GM12878 (cell line): ENCODE measurements around the gene TRABD2B. TPM values are rescaled to one million over a fixed set of nuclear protein-coding genes. Genes with fewer than 3 reads are reported as not detected.

Experiments
- ATAC-seq: fragments of 200-7000 bp; cut with Tn5 transposase; 3 replicates; pipeline ENCODE4 v1.9.1; 2020; ENCODE audit warnings: mild to moderate bottlenecking, moderate library complexity
- BruUV-seq: library from RNA; stranded (reverse); fragments of 400-500 nt; replicated peaks from 2 replicates; lab custom pipeline; 2021; lab: Mats Ljungman, UMichigan
- CTCF ChIA-PET: fragments of 300-600 bp; sonication (Branson Sonifier 250); formaldehyde crosslinking; extraction: SDS; loops from one replicate; lab custom pipeline; 2021; ENCODE audit warnings: inconsistent platforms; lab: Yijun Ruan, JAX
- POLR2A ChIA-PET: fragments of 350-600 bp; formaldehyde crosslinking; extraction: SDS; loops from one replicate; lab custom pipeline; 2021; ENCODE audit warnings: inconsistent platforms; lab: Charles Lee
- RAD21 ChIA-PET: fragments of 300-600 bp; sonication (Branson Sonifier 250); formaldehyde crosslinking; loops from one replicate; lab custom pipeline; 2023; ENCODE audit warnings: antibody characterized with exemption; ENCODE audit not compliant: unreplicated experiment; lab: Charles Lee
- SMC1A ChIA-PET: fragments of 300-600 bp; sonication (Branson Sonifier 250); formaldehyde crosslinking; loops from one replicate; lab custom pipeline; 2023; ENCODE audit not compliant: unreplicated experiment, uncharacterized antibody; lab: Charles Lee
- DNase-seq: peaks from one replicate; pipeline ENCODE4 v3.0.0-alpha.2; 2011; ENCODE audit warnings: low read depth, low spot score
- FAIRE-seq: peaks from 3 replicates; lab custom pipeline; 2011; peaks lifted over from hg19 to GRCh38; lab: Jason Lieb, UNC
- H2AFZ ChIP-seq: 2 replicates; pipeline ENCODE4 v1.6.0; 2011; ENCODE audit warnings: low read depth, low read length, control low read depth; ENCODE audit not compliant: control insufficient read depth
- H3K27ac ChIP-seq: 2 replicates; pipeline ENCODE4 v1.5.1; 2011; ENCODE audit warnings: control low read depth; ENCODE audit not compliant: control insufficient read depth, insufficient read depth
- H3K27me3 ChIP-seq, 2 experiments: replicated peaks in 1 of 2; 2 replicates each; pipeline versions ENCODE4 v1.6.0 to v1.6.1; 2011; ENCODE audit warnings: low read length in 1 of 2; ENCODE audit not compliant: control insufficient read depth in 2 of 2, insufficient read depth in 2 of 2
- H3K36me3 ChIP-seq, 2 experiments: 2 replicates each; pipeline ENCODE4 v1.5.1; 2011; ENCODE audit warnings: low read length in 1 of 2; ENCODE audit not compliant: control insufficient read depth in 2 of 2, insufficient read depth in 2 of 2
- H3K4me1 ChIP-seq: 2 replicates; pipeline ENCODE4 v1.6.1; 2011; ENCODE audit warnings: mild to moderate bottlenecking, low read length, moderate library complexity, mixed read lengths; ENCODE audit not compliant: control insufficient read depth, insufficient read depth
- H3K4me2 ChIP-seq: 2 replicates; pipeline ENCODE4 v1.6.0; 2011; ENCODE audit warnings: control low read depth; ENCODE audit not compliant: control insufficient read depth, insufficient read depth
- H3K4me3 ChIP-seq: fragments of 200-600 bp; sonication (generic); 2 replicates; pipeline ENCODE4 v1.5.1; 2016
- H3K79me2 ChIP-seq: 2 replicates; pipeline ENCODE4 v1.6.0; 2011; ENCODE audit warnings: low read length; ENCODE audit not compliant: control insufficient read depth, insufficient read depth
- H3K9ac ChIP-seq: 2 replicates; pipeline ENCODE4 v1.8.0; 2011; ENCODE audit warnings: low read length, control low read depth, mixed read lengths; ENCODE audit not compliant: control insufficient read depth, insufficient read depth
- H3K9me3 ChIP-seq: replicated peaks from 3 replicates; pipeline ENCODE4 v1.5.1; 2011; ENCODE audit warnings: mild to moderate bottlenecking, low read length; ENCODE audit not compliant: control insufficient read depth, insufficient read depth
- H4K20me1 ChIP-seq: 2 replicates; pipeline ENCODE4 v1.6.0; 2011; ENCODE audit not compliant: control insufficient read depth, insufficient read depth
- ATF7 ChIP-seq: fragments of 450-650 bp; IDR thresholded peaks from 2 replicates; pipeline ENCODE4 v1.6.1; 2016; ENCODE audit warnings: low read depth, mild to moderate bottlenecking
- EZH2 ChIP-seq: IDR thresholded peaks from 2 replicates; pipeline ENCODE4 v1.6.1; 2012; ENCODE audit warnings: low read depth, mild to moderate bottlenecking, control low read depth, inconsistent platforms, low read length, borderline replicate concordance; ENCODE audit not compliant: control insufficient read depth
- HDAC2 ChIP-seq: fragments of 200-600 bp; sonication (generic); IDR thresholded peaks from 2 replicates; pipeline ENCODE4 v1.6.1; 2017
- KLF5 ChIP-seq: fragments of 450-650 bp; IDR thresholded peaks from 2 replicates; pipeline ENCODE4 v1.6.1; 2014; ENCODE audit warnings: mild to moderate bottlenecking; ENCODE audit not compliant: partially characterized antibody
- MYC ChIP-seq: IDR thresholded peaks from 2 replicates; pipeline ENCODE4 v1.6.1; 2011; ENCODE audit warnings: mild to moderate bottlenecking, low read length, moderate library complexity, inconsistent platforms; ENCODE audit not compliant: insufficient read depth, insufficient replicate concordance, insufficient read length, severe bottlenecking
- NBN ChIP-seq: fragments of 450-650 bp; IDR thresholded peaks from 2 replicates; pipeline ENCODE4 v1.6.1; 2016
- RB1 ChIP-seq: fragments of 450-650 bp; formaldehyde crosslinking; IDR thresholded peaks from 2 replicates; pipeline ENCODE4 v1.6.1; 2017; ENCODE audit warnings: mild to moderate bottlenecking, borderline replicate concordance
- ZNF207 ChIP-seq: fragments of 450-650 bp; IDR thresholded peaks from 2 replicates; pipeline ENCODE4 v1.6.1; 2014; ENCODE audit warnings: antibody characterized with exemption, mild to moderate bottlenecking, borderline replicate concordance
- WGBS: methylation state at CpG from one replicate; pipeline ENCODE4 v1.1.6; 2016; ENCODE audit warnings: low lambda C conversion rate; ENCODE audit not compliant: insufficient replicate concordance, insufficient coverage; ENCODE audit errors: missing lambda C conversion rate; 5-methylcytosine and 5-hydroxymethylcytosine counted together
- in situ Hi-C: fragments of 300-500 bp; cut with MboI; formaldehyde crosslinking; loops from 9 replicates; pipeline ENCODE4 v1.14.3; 2018; ENCODE audit warnings: mixed read lengths
- intact Hi-C: fragments of 100-400 bp; cut with micrococcal nuclease; formaldehyde crosslinking; loops from one replicate; pipeline ENCODE4 v1.14.2; 2022; ENCODE audit not compliant: unreplicated experiment
- polyA plus RNA-seq, 11 experiments: library from polyadenylated mRNA; depleted of rRNA in 4 of 11; unstranded in 6 of 11; stranded (reverse) in 5 of 11; fragments of >200 nt; fragmentation: Nextera tagmentation in 4 of 11; fragmentation: Illumina TruSeq in 1 of 11; extraction: Ambion mirVana in 4 of 11; extraction: Trizol in 1 of 11; gene quantifications; 1 replicate in 1 of 11; 2 replicates in 10 of 11; pipeline versions ENCODE4 v1.2.1 to v1.2.3, GENCODE V29; 2011 to 2016; ENCODE audit warnings: inconsistent platforms in 2 of 11, missing spikeins in 2 of 11, low read depth in 1 of 11
- total RNA-seq, 4 experiments: library from RNA; depleted of rRNA in 3 of 4; stranded (reverse); fragments of >200 nt in 3 of 4; fragmentation: Illumina TruSeq in 1 of 4; extraction: Trizol in 1 of 4; gene quantifications; 2 replicates each; pipeline versions ENCODE4 v1.2.1 to v1.2.3, GENCODE V29; 2013 to 2021
- TF ChIP-seq, protein P1 (sequence below): fragments of 450-650 bp; conservative IDR thresholded peaks from 2 replicates; pipeline ENCODE4 v1.6.1; 2017; ENCODE audit warnings: mild to moderate bottlenecking, moderate library complexity
- TF ChIP-seq, protein P2 (sequence below): IDR thresholded peaks from 2 replicates; pipeline ENCODE4 v1.6.1; 2011; ENCODE audit warnings: low read depth, low read length, improper control_type of control experiment, borderline replicate concordance
- TF ChIP-seq, protein P3 (sequence below): fragments of 450-650 bp; IDR thresholded peaks from 2 replicates; pipeline ENCODE4 v1.6.1; 2018; ENCODE audit warnings: mild to moderate bottlenecking, low read depth, moderate library complexity; ENCODE audit not compliant: partially characterized antibody
- TF ChIP-seq, protein P4 (sequence below): fragments of 450-650 bp; formaldehyde crosslinking; IDR thresholded peaks from 2 replicates; pipeline ENCODE4 v1.5.0; 2022; ENCODE audit warnings: mild to moderate bottlenecking, missing genetic modification characterization

Gene TRABD2B
- total and polyA plus RNA-seq, 10 of the 15 experiments (the other 5 are each of a cell fraction or from before 2014, with no cell fraction given) = not detected

DNA sequence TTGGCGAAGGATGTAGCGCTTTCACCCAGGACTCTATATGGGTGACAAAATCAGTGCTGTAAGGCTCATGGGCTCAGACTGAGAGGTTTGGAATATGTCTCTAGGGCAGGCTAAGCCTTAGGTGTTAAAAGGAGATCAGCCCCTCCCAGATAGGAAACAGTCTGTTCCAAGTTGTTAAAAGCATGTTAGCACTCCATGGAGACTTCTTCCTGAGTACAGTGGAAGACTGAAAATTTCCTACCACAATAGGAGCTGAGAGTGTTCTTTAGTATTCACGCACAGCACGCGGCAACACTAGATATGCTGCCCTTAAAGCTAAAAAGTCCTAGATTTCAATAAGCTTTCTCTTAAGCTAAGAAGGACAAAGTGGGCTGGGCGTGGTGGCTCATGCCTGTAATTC, 122.1 kb downstream of the TRABD2B start:
- CTCF ChIA-PET = interaction anchor here (0.7 kb wide), 1 partner anchor 120 kb away, joined by 3 read pairs; no protein-coding TSS in a partner anchor
- no peak for FAIRE-seq
- WGBS = 32% methylated on average over 6 of the region's 6 CpGs
- TF ChIP-seq MYC (no peak), HDAC2 (no peak), NBN (no peak), KLF5 (no peak), RB1 (no peak), ATF7 (no peak), ZNF207 (no peak), EZH2 (no peak)
- TF ChIP-seq, protein P1, sequence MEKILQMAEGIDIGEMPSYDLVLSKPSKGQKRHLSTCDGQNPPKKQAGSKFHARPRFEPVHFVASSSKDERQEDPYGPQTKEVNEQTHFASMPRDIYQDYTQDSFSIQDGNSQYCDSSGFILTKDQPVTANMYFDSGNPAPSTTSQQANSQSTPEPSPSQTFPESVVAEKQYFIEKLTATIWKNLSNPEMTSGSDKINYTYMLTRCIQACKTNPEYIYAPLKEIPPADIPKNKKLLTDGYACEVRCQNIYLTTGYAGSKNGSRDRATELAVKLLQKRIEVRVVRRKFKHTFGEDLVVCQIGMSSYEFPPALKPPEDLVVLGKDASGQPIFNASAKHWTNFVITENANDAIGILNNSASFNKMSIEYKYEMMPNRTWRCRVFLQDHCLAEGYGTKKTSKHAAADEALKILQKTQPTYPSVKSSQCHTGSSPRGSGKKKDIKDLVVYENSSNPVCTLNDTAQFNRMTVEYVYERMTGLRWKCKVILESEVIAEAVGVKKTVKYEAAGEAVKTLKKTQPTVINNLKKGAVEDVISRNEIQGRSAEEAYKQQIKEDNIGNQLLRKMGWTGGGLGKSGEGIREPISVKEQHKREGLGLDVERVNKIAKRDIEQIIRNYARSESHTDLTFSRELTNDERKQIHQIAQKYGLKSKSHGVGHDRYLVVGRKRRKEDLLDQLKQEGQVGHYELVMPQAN = no peak
- TF ChIP-seq, protein P2, sequence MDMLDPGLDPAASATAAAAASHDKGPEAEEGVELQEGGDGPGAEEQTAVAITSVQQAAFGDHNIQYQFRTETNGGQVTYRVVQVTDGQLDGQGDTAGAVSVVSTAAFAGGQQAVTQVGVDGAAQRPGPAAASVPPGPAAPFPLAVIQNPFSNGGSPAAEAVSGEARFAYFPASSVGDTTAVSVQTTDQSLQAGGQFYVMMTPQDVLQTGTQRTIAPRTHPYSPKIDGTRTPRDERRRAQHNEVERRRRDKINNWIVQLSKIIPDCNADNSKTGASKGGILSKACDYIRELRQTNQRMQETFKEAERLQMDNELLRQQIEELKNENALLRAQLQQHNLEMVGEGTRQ = no peak
- TF ChIP-seq, protein P3, sequence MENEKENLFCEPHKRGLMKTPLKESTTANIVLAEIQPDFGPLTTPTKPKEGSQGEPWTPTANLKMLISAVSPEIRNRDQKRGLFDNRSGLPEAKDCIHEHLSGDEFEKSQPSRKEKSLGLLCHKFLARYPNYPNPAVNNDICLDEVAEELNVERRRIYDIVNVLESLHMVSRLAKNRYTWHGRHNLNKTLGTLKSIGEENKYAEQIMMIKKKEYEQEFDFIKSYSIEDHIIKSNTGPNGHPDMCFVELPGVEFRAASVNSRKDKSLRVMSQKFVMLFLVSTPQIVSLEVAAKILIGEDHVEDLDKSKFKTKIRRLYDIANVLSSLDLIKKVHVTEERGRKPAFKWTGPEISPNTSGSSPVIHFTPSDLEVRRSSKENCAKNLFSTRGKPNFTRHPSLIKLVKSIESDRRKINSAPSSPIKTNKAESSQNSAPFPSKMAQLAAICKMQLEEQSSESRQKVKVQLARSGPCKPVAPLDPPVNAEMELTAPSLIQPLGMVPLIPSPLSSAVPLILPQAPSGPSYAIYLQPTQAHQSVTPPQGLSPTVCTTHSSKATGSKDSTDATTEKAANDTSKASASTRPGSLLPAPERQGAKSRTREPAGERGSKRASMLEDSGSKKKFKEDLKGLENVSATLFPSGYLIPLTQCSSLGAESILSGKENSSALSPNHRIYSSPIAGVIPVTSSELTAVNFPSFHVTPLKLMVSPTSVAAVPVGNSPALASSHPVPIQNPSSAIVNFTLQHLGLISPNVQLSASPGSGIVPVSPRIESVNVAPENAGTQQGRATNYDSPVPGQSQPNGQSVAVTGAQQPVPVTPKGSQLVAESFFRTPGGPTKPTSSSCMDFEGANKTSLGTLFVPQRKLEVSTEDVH = no peak
- TF ChIP-seq, protein P4, sequence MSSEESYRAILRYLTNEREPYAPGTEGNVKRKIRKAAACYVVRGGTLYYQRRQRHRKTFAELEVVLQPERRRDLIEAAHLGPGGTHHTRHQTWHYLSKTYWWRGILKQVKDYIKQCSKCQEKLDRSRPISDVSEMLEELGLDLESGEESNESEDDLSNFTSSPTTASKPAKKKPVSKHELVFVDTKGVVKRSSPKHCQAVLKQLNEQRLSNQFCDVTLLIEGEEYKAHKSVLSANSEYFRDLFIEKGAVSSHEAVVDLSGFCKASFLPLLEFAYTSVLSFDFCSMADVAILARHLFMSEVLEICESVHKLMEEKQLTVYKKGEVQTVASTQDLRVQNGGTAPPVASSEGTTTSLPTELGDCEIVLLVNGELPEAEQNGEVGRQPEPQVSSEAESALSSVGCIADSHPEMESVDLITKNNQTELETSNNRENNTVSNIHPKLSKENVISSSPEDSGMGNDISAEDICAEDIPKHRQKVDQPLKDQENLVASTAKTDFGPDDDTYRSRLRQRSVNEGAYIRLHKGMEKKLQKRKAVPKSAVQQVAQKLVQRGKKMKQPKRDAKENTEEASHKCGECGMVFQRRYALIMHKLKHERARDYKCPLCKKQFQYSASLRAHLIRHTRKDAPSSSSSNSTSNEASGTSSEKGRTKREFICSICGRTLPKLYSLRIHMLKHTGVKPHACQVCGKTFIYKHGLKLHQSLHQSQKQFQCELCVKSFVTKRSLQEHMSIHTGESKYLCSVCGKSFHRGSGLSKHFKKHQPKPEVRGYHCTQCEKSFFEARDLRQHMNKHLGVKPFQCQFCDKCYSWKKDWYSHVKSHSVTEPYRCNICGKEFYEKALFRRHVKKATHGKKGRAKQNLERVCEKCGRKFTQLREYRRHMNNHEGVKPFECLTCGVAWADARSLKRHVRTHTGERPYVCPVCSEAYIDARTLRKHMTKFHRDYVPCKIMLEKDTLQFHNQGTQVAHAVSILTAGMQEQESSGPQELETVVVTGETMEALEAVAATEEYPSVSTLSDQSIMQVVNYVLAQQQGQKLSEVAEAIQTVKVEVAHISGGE (CRISPR knock-in tag) = no peak
- no peak for ATAC-seq
- no peak overlapping the region for H3K9ac ChIP-seq
- no peak for DNase-seq
- H3K4me2 ChIP-seq = no peak overlapping the region
- H3K27ac ChIP-seq = no peak overlapping the region
- H3K36me3 ChIP-seq = no peaks in the 10 kb centered on the region
- intact Hi-C loops (no loop called here), in situ Hi-C loops (no loop called here)
- no peaks in the 10 kb centered on the region for H3K9me3 ChIP-seq
- POLR2A ChIA-PET = no interaction called here
- H3K79me2 ChIP-seq = no peaks in the 10 kb centered on the region
- H2AFZ ChIP-seq = no peak overlapping the region
- SMC1A ChIA-PET = interaction anchor here (0.8 kb wide), 1 partner anchor 15 kb away, joined by 4 read pairs; no protein-coding TSS in a partner anchor
- no peaks in the 10 kb centered on the region for H3K4me1 ChIP-seq
- no TSS peak for BruUV-seq
- H4K20me1 ChIP-seq = no peaks in the 10 kb centered on the region; the same call in 1 of the 2 replicates
- H3K27me3 ChIP-seq = no peaks in the 10 kb centered on the region
- RAD21 ChIA-PET = no interaction called here
- H3K4me3 ChIP-seq = no peak overlapping the region
